Measurements from ENCODE around the gene RILPL2. TPM values are rescaled to one million over a fixed set of nuclear protein-coding genes. Genes with fewer than 3 reads are reported as not detected.

The RILPL2 gene
- total and polyA plus RNA-seq, 9 of the 15 experiments (the other 6 are each of a cell fraction or from before 2014, with no cell fraction given): 0.61 to 5.8 (median 4.3) TPM

- TF ChIP-seq CREB5 (CRISPR knock-in tag; IDR thresholded peaks at IDR 0.05): no peak
- no peak for TF ChIP-seq POLR3G (IDR thresholded peaks at IDR 0.05; ENCODE audit: extremely low read depth, insufficient read length, insufficient replicate concordance)
- TF ChIP-seq SAFB2 (IDR thresholded peaks at IDR 0.05; ENCODE audit: borderline replicate concordance, low read depth, low read length, severe bottlenecking): no peak
- TF ChIP-seq DDX20 (tag; IDR thresholded peaks at IDR 0.05; ENCODE audit: low read depth): no peak
- peak; percentile 38; the same call in 1 of the 2 replicates for TF ChIP-seq JUND (IDR thresholded peaks at IDR 0.05; ENCODE audit: borderline replicate concordance, low read depth, low read length)
- no peak; the same call in 2 of the 3 replicates for TF ChIP-seq JUND (tag; IDR thresholded peaks at IDR 0.05; ENCODE audit: borderline replicate concordance, low read depth, low read length)
- TF ChIP-seq MIER1 (IDR thresholded peaks at IDR 0.05; ENCODE audit: low read depth): 0 out of 2 replicates have a peak, but pooled peaks have one; percentile 51
- no peak for TF ChIP-seq DIDO1 (tag; IDR thresholded peaks at IDR 0.05; ENCODE audit: low read depth)
- TF ChIP-seq CEBPB (tag; IDR thresholded peaks at IDR 0.05): no peak
- no peak for TF ChIP-seq SMARCB1 (IDR thresholded peaks at IDR 0.05; ENCODE audit: insufficient read length, low read depth)
- TF ChIP-seq EP300 (IDR thresholded peaks at IDR 0.05; ENCODE audit: low read length): peak; percentile 90
- TF ChIP-seq ZNF324 (CRISPR knock-in tag; IDR thresholded peaks at IDR 0.05): peak; percentile 9; the same call in 1 of the 2 replicates
- TF ChIP-seq ZNF785 (CRISPR knock-in tag; IDR thresholded peaks at IDR 0.05): no peak
- no peak for TF ChIP-seq ZNF436 (CRISPR knock-in tag; IDR thresholded peaks at IDR 0.05)
- TF ChIP-seq CREB1 (IDR thresholded peaks at IDR 0.05): peak; percentile 51; the same call in 1 of the 2 replicates
- TF ChIP-seq CREB1 (CRISPR knock-in tag; IDR thresholded peaks at IDR 0.05): no peak
- no peak for TF ChIP-seq XRCC5 (IDR thresholded peaks at IDR 0.05; ENCODE audit: low read depth, low read length)
- no peak for TF ChIP-seq KLF1 (tag; IDR thresholded peaks at IDR 0.05)
- no peak for TF ChIP-seq POLR2G (IDR thresholded peaks at IDR 0.05; ENCODE audit: low read depth, low read length)
- TF ChIP-seq CHD4 (IDR thresholded peaks at IDR 0.05; ENCODE audit: insufficient read depth, insufficient replicate concordance, low read depth, low read length, poor library complexity, severe bottlenecking): no peak
- TF ChIP-seq TCF15 (CRISPR knock-in tag; IDR thresholded peaks at IDR 0.05): no peak
- no peak for TF ChIP-seq GTF2B (IDR thresholded peaks at IDR 0.05; ENCODE audit: extremely low read depth, insufficient read length)
- peak; percentile 80 for TF ChIP-seq HMBOX1 (IDR thresholded peaks at IDR 0.05)
- no peak for TF ChIP-seq ZNF12 (CRISPR knock-in tag; IDR thresholded peaks at IDR 0.05)
Observed at GRCh38 chr12:123387508-123388176, 48.8 kb downstream of the RILPL2 start (continued).

Measured in K562 (cell line).